Neural progenitor cell (in vitro differentiated cells): ENCODE data around the gene FLAD1. TPM values are rescaled to one million over a fixed set of nuclear protein-coding genes. Genes with fewer than 3 reads are reported as not detected.

Source experiments
- DNase-seq: peaks from one replicate; pipeline ENCODE4 v3.0.0-alpha.2; 2016; ENCODE audit warnings: low spot score
- H2AFZ ChIP-seq: fragments of 200-600 bp; sonication (generic); replicated peaks from 2 replicates; pipeline ENCODE4 v1.6.1; 2016; ENCODE audit warnings: antibody characterized with exemption
- H3F3A ChIP-seq: fragments of 200-600 bp; sonication (generic); 2 replicates; pipeline ENCODE4 v1.6.1; 2016; ENCODE audit warnings: antibody characterized with exemption, low read depth
- H3K27ac ChIP-seq: fragments of 200-600 bp; sonication (generic); 2 replicates; pipeline ENCODE4 v1.5.1; 2016; ENCODE audit warnings: mild to moderate bottlenecking
- H3K27me3 ChIP-seq: fragments of 200-600 bp; sonication (generic); 2 replicates; pipeline ENCODE4 v1.6.1; 2016; ENCODE audit warnings: mild to moderate bottlenecking, moderate library complexity
- H3K36me3 ChIP-seq: fragments of 200-600 bp; sonication (generic); 2 replicates; pipeline ENCODE4 v1.5.1; 2016
- H3K4me1 ChIP-seq: fragments of 200-600 bp; sonication (generic); 2 replicates; pipeline ENCODE4 v1.6.1; 2016; ENCODE audit warnings: mixed run types
- H3K4me2 ChIP-seq: fragments of 200-600 bp; sonication (generic); 2 replicates; pipeline ENCODE4 v1.6.1; 2016
- H3K4me3 ChIP-seq: fragments of 200-600 bp; sonication (generic); 2 replicates; pipeline ENCODE4 v1.5.1; 2016
- H3K79me2 ChIP-seq: fragments of 200-600 bp; sonication (generic); 2 replicates; pipeline ENCODE4 v1.6.1; 2016; ENCODE audit warnings: low read depth
- H3K9ac ChIP-seq: fragments of 200-600 bp; sonication (generic); 2 replicates; pipeline ENCODE4 v1.6.1; 2016
- H3K9me3 ChIP-seq: fragments of 200-600 bp; sonication (generic); 2 replicates; pipeline ENCODE4 v1.5.1; 2016; ENCODE audit warnings: low read depth
- H4K20me1 ChIP-seq: fragments of 200-600 bp; sonication (generic); 2 replicates; pipeline ENCODE4 v1.6.1; 2016; ENCODE audit warnings: low read depth
- H3K27ac Mint-ChIP-seq: 3 replicates; pipeline ENCODE4 v1.8.0; 2021; ENCODE audit warnings: mixed read lengths
- H3K27me3 Mint-ChIP-seq: 2 replicates; pipeline ENCODE4 v1.8.0; 2022; ENCODE audit warnings: low read depth, mild to moderate bottlenecking, inconsistent platforms, moderate library complexity, mixed read lengths; ENCODE audit not compliant: insufficient read depth
- H3K36me3 Mint-ChIP-seq: 3 replicates; pipeline ENCODE4 v1.8.0; 2021; ENCODE audit warnings: mixed read lengths
- H3K4me1 Mint-ChIP-seq: 3 replicates; pipeline ENCODE4 v1.8.0; 2021; ENCODE audit warnings: mixed read lengths
- H3K4me3 Mint-ChIP-seq: 3 replicates; pipeline ENCODE4 v1.8.0; 2021; ENCODE audit warnings: mild to moderate bottlenecking, moderate library complexity, mixed read lengths
- H3K9me3 Mint-ChIP-seq: 3 replicates; pipeline ENCODE4 v1.8.0; 2020; ENCODE audit warnings: mixed read lengths
- CTCF ChIP-seq: fragments of 200-600 bp; sonication (generic); IDR thresholded peaks from 2 replicates; pipeline ENCODE4 v1.5.1; 2017; ENCODE audit warnings: antibody characterized with exemption, mild to moderate bottlenecking
- EZH2 ChIP-seq: fragments of 200-600 bp; sonication (generic); IDR thresholded peaks from 2 replicates; pipeline ENCODE4 v1.6.1; 2017; ENCODE audit warnings: antibody characterized with exemption, mild to moderate bottlenecking, moderate library complexity
- EZH2phosphoT487 ChIP-seq: fragments of 200-600 bp; sonication (generic); IDR thresholded peaks from 2 replicates; pipeline ENCODE4 v1.6.1; 2017; ENCODE audit warnings: antibody characterized with exemption
- total RNA-seq: library from RNA; depleted of rRNA; stranded (reverse); fragments of >200 nt; gene quantifications from 2 replicates; pipeline ENCODE4 v1.2.3, GENCODE V29; 2015; ENCODE audit warnings: low replicate concordance

Gene FLAD1
- total RNA-seq, 1 donor from 2014 or later, result 19.3 TPM

DNA sequence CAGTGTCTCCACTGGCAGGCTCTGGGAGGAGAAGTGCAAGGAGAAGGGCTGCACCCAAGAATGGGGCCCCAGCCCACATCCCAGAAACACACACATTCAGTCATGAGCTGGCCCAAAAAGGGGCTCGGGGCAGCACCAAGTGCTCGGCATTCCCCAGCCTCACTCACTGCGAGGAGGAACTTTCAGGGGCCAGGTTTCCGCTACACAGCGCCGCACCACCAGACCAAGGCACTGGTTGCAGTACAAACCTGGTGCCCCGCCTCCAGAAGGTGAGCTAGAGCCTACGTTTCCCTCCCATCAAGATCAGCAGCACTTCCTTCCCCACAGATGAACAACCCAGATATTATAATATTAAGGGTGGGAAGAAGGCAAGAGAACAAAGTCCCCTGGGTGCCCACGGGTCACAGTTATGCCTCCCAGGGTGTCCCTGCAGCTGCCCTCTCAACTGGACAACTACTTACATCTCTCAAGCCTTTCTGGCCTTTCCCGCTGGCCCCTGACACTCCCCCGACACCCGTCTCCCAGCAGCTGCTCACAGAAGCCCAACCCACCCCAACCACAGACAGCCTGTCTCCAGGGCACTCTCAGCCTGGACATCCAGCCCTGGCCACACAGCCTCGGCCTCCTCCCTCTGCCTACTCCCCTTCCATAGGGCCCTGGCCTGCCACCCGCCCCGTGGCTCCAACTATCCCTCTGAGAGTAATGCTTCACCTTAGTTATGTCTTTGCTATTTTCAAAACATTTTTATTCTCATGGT lies 31.1 kb upstream of the FLAD1 start:
- H3K9ac ChIP-seq, result no peak overlapping the region
- H4K20me1 ChIP-seq, result peaks cover 59% of the 10 kb centered on the region
- Mint-ChIP-seq H3K4me1 (peaks cover 51% of the 10 kb centered on the region), H3K27me3 (peaks cover 5% of the 10 kb centered on the region), H3K9me3 (no peaks in the 10 kb centered on the region), H3K27ac (peak overlapping the region; percentile 57), H3K4me3 (peak overlapping the region; percentile 53), H3K36me3 (peaks cover 12% of the 10 kb centered on the region)
- no peak overlapping the region for H3K27ac ChIP-seq
- peaks cover 31% of the 10 kb centered on the region for H3F3A ChIP-seq
- no peak for DNase-seq
- H3K4me3 ChIP-seq, result no peak overlapping the region
- no peaks in the 10 kb centered on the region for H3K9me3 ChIP-seq
- no peaks in the 10 kb centered on the region for H3K36me3 ChIP-seq
- H3K27me3 ChIP-seq, result no peaks in the 10 kb centered on the region
- no peak overlapping the region for H3K4me2 ChIP-seq
- peaks cover 30% of the 10 kb centered on the region for H3K4me1 ChIP-seq
- H3K79me2 ChIP-seq, result peaks cover 31% of the 10 kb centered on the region
- TF ChIP-seq CTCF (no peak), EZH2phosphoT487 (no peak), EZH2 (no peak)
- H2AFZ ChIP-seq, result no peak overlapping the region

GRCh38 chr1:154952664-154953063 lies 30.5 kb upstream of the FLAD1 start:
- H3K9ac ChIP-seq, result no peak overlapping the region
- H3K9me3 ChIP-seq, result no peaks in the 10 kb centered on the region
- no peak overlapping the region for H3K4me3 ChIP-seq
- H3K79me2 ChIP-seq, result peaks cover 31% of the 10 kb centered on the region
- TF ChIP-seq EZH2, result no peak
- TF ChIP-seq CTCF, result no peak
- TF ChIP-seq EZH2phosphoT487, result no peak
- H3F3A ChIP-seq, result peaks cover 36% of the 10 kb centered on the region
- no peak overlapping the region for H3K27ac ChIP-seq
- H3K4me1 ChIP-seq, result peaks cover 35% of the 10 kb centered on the region
- H3K27ac Mint-ChIP-seq, result peak overlapping the region; percentile 57
- H3K27me3 Mint-ChIP-seq, result peaks cover 6% of the 10 kb centered on the region
- H3K27me3 ChIP-seq, result no peaks in the 10 kb centered on the region
- peaks cover 59% of the 10 kb centered on the region for H4K20me1 ChIP-seq
- H3K4me1 Mint-ChIP-seq, result peaks cover 57% of the 10 kb centered on the region
- no peak overlapping the region for H2AFZ ChIP-seq
- DNase-seq, result no peak
- H3K4me3 Mint-ChIP-seq, result peak overlapping the region; percentile 10
- H3K36me3 Mint-ChIP-seq, result peaks cover 11% of the 10 kb centered on the region
- H3K4me2 ChIP-seq, result peak overlapping the region; percentile 85
- H3K9me3 Mint-ChIP-seq, result no peaks in the 10 kb centered on the region
- H3K36me3 ChIP-seq, result no peaks in the 10 kb centered on the region

GRCh38 chr1:154953611-154954038 lies 29.5 kb upstream of the FLAD1 start:
- H3K27ac ChIP-seq, result no peak overlapping the region
- peaks cover 46% of the 10 kb centered on the region for H3F3A ChIP-seq
- H3K4me2 ChIP-seq, result peak overlapping the region; percentile 85
- H3K79me2 ChIP-seq, result peaks cover 33% of the 10 kb centered on the region
- peak overlapping the region; percentile 66 for H3K4me3 ChIP-seq
- H3K9me3 ChIP-seq, result no peaks in the 10 kb centered on the region
- peak overlapping the region; percentile 100 for H3K27ac Mint-ChIP-seq
- peaks cover 13% of the 10 kb centered on the region for H3K36me3 Mint-ChIP-seq
- H2AFZ ChIP-seq, result no peak overlapping the region
- no peaks in the 10 kb centered on the region for H3K27me3 ChIP-seq
- peak overlapping the region; percentile 94 for H3K4me3 Mint-ChIP-seq
- no peak for DNase-seq
- H3K4me1 Mint-ChIP-seq, result peaks cover 64% of the 10 kb centered on the region
- peaks cover 10% of the 10 kb centered on the region for H3K27me3 Mint-ChIP-seq
- no peaks in the 10 kb centered on the region for H3K9me3 Mint-ChIP-seq
- TF ChIP-seq CTCF (no peak), EZH2phosphoT487 (no peak), EZH2 (no peak)
- peaks cover 38% of the 10 kb centered on the region for H3K4me1 ChIP-seq
- H3K36me3 ChIP-seq, result no peaks in the 10 kb centered on the region
- peaks cover 56% of the 10 kb centered on the region for H4K20me1 ChIP-seq
- H3K9ac ChIP-seq, result no peak overlapping the region
